ENCODE measurements around the gene SLC16A8.
"Not testable (repeated sequence)": the region's sequence is repeated elsewhere in the genome, so short reads cannot be mapped to it uniquely, and the experiment has no call there.

Gene SLC16A8

GRCh38 chr22:38038426-38038825 lies 45.6 kb downstream of the SLC16A8 start:
- no peak for DNase-seq (ENCODE audit: extremely low spot score)
- ChIA-PET POLR2A (interaction anchor here (0.5 kb wide), 1 partner anchor 66 kb away, joined by 3 read pairs; no protein-coding TSS in a partner anchor), CTCF (interaction anchor here (1.3 kb wide), 1 partner anchor 14 kb away, joined by 6 read pairs; no protein-coding TSS in a partner anchor)

GRCh38 chr22:38037367-38038150 lies 46.4 kb downstream of the SLC16A8 start:
- not testable (repeated sequence) for DNase-seq (ENCODE audit: extremely low spot score)
- ChIA-PET POLR2A (interaction anchor here (0.5 kb wide), 1 partner anchor 65 kb away, joined by 3 read pairs; no protein-coding TSS in a partner anchor), CTCF (interaction anchor here (1.1 to 1.3 kb wide), 2 partner anchors 15 to 77 kb away, joined by 3 to 6 read pairs; no protein-coding TSS in a partner anchor)

More at GRCh38 chr22:38038426-38038825, 45.6 kb downstream of the SLC16A8 start:
- TF ChIP-seq CTCF (IDR thresholded peaks at IDR 0.05; ENCODE audit: control extremely low read depth, extremely low read depth, low read depth, missing control alignments) = no peak

DNA sequence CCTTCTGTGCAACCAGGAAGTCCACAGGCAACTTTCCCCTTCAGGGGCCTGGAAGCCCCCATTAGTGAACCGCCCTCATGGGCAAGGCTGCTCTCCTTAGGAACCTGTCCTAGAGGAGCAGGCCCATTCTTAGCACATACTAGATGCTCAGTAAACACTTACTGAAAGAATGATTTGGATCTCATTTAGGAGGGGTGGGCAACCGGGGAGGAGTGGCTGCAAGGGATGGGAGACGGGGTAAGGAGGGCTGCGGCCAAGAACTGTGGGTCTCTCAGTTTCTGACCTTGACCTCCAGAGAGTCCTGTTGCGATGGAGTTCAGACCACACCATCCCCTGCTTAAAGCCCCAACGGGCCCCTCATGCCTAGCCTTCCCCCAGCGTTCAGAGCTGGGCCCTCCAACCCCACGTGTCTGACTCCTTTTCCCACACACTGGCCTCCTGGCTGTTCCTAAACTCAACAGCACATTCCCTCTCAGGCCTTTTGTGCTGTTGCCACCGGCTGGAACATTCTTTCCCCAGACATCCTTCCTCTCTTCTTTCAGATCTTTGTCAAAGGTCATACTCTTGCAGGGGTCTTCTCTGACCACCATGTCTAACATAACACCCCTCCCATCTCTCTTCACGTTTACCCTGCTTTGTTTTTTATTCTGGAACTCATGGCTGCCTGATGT lies 47.5 kb downstream of the SLC16A8 start:
- TF ChIP-seq CTCF (IDR thresholded peaks at IDR 0.05; ENCODE audit: control extremely low read depth, extremely low read depth, low read depth, missing control alignments) = no peak
- ChIA-PET POLR2A (no interaction called here), CTCF (no interaction called here)
- DNase-seq (ENCODE audit: extremely low spot score) = no peak

GRCh38 chr22:38035530-38035885 lies 48.5 kb downstream of the SLC16A8 start:
- TF ChIP-seq CTCF (IDR thresholded peaks at IDR 0.05; ENCODE audit: control extremely low read depth, extremely low read depth, low read depth, missing control alignments) = no peak
- CTCF ChIA-PET = no interaction called here

GRCh38 chr22:38034884-38035529 lies 49.0 kb downstream of the SLC16A8 start:
- no peak for DNase-seq (ENCODE audit: extremely low spot score)
- TF ChIP-seq CTCF (IDR thresholded peaks at IDR 0.05; ENCODE audit: control extremely low read depth, extremely low read depth, low read depth, missing control alignments) = no peak
- POLR2A ChIA-PET = no interaction called here
- CTCF ChIA-PET = interaction anchor here (1.4 kb wide), 1 partner anchor 17 kb away, joined by 5 read pairs; no protein-coding TSS in a partner anchor

More at GRCh38 chr22:38035530-38035885, 48.5 kb downstream of the SLC16A8 start:
- POLR2A ChIA-PET = no interaction called here
- DNase-seq (ENCODE audit: extremely low spot score) = no peak

DNA sequence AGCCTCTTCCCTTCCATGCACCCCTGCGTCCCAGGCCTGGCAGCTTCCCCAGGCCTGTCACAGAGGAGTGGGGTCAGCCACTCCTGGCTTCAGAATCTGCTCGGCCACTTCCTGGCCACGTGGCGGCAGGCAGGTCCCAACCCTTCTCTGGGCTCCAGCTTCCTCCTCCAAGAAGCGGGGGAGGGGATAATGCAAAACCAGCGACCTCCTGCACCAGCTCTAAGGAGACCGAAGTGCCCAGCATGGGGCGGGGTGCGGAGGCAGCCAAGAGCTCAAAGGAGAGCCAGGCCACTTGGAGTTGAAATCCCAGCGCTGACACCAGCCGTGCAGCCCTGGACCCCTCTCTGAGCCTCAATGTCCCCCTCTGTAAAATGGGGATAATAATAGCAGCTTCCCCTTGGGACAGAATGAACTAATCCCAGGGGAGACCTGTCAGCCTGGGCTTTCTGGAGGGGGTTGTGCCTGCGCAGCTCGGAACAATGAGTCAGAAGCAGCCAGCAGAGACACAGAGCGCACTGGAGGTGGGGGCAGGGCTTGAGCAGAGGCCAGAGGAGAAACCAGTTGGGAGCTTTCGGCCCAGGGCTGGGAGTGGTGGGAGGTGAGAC lies 49.6 kb downstream of the SLC16A8 start:
- POLR2A ChIA-PET = no interaction called here
- peak; percentile 61 for DNase-seq (ENCODE audit: extremely low spot score)

More for the DNA sequence above, 49.6 kb downstream of the SLC16A8 start:
- no peak for TF ChIP-seq CTCF (IDR thresholded peaks at IDR 0.05; ENCODE audit: control extremely low read depth, extremely low read depth, low read depth, missing control alignments)
- CTCF ChIA-PET = interaction anchor here (1.4 kb wide), 1 partner anchor 18 kb away, joined by 5 read pairs; no protein-coding TSS in a partner anchor
